Measurements from ENCODE around the gene HOATZ. TPM values are rescaled to one million over a fixed set of nuclear protein-coding genes. Genes with fewer than 3 reads are reported as not detected.

HOATZ gene
- polyA plus RNA-seq, 4 donors = 0.15 to 0.16 TPM; not detected in 2

- no peak for DNase-seq (ENCODE audit: low read depth in 4 of 4, low spot score in 3 of 4)
Observed at GRCh38 chr11:111542606-111543275, 28.2 kb downstream of the HOATZ start.

GRCh38 chr11:111548525-111548924 lies 33.9 kb downstream of the HOATZ start:
- DNase-seq (ENCODE audit: low read depth in 4 of 4, low spot score in 3 of 4) = no peak

- DNase-seq (ENCODE audit: low read depth in 4 of 4, low spot score in 3 of 4) = no peak
Observed at GRCh38 chr11:111549196-111549868, 34.8 kb downstream of the HOATZ start.

GRCh38 chr11:111549869-111550203 lies 35.3 kb downstream of the HOATZ start:
- DNase-seq (ENCODE audit: low read depth in 4 of 4, low spot score in 3 of 4) = no peak

- no peak for DNase-seq (ENCODE audit: low read depth in 4 of 4, low spot score in 3 of 4)
Observed at GRCh38 chr11:111550258-111550657, 35.7 kb downstream of the HOATZ start.

GRCh38 chr11:111554532-111554931 lies 40.0 kb downstream of the HOATZ start:
- DNase-seq (ENCODE audit: low read depth in 4 of 4, low spot score in 3 of 4) = no peak

GRCh38 chr11:111555255-111555654 lies 40.7 kb downstream of the HOATZ start:
- DNase-seq (ENCODE audit: low read depth in 4 of 4, low spot score in 3 of 4) = no peak

- no peak for DNase-seq (ENCODE audit: low read depth in 4 of 4, low spot score in 3 of 4)
Observed at GRCh38 chr11:111557425-111558111, 43.0 kb downstream of the HOATZ start.

- no peak for DNase-seq (ENCODE audit: low read depth in 4 of 4, low spot score in 3 of 4)
Observed at GRCh38 chr11:111559800-111560464, 45.4 kb downstream of the HOATZ start.

GRCh38 chr11:111560800-111561199 lies 46.2 kb downstream of the HOATZ start:
- DNase-seq (ENCODE audit: low read depth in 4 of 4, low spot score in 3 of 4) = no peak

- no peak for DNase-seq (ENCODE audit: low read depth in 4 of 4, low spot score in 3 of 4)
Observed at GRCh38 chr11:111561306-111561705, 46.7 kb downstream of the HOATZ start.

- no peak for DNase-seq (ENCODE audit: low read depth in 4 of 4, low spot score in 3 of 4)
Observed at GRCh38 chr11:111561791-111562325, 47.3 kb downstream of the HOATZ start.

- DNase-seq (ENCODE audit: low read depth in 4 of 4, low spot score in 3 of 4) = no peak
Observed at GRCh38 chr11:111562692-111563389, 48.3 kb downstream of the HOATZ start.

GRCh38 chr11:111565114-111565720 lies 50.6 kb downstream of the HOATZ start:
- peak in 2 of 4 donors; percentile 50 to 53 for DNase-seq (ENCODE audit: low read depth in 4 of 4, low spot score in 3 of 4)

- DNase-seq (ENCODE audit: low read depth in 4 of 4, low spot score in 3 of 4) = no peak
Observed at GRCh38 chr11:111566324-111566723, 51.7 kb downstream of the HOATZ start.

- DNase-seq (ENCODE audit: low read depth in 4 of 4, low spot score in 3 of 4) = no peak
Observed at GRCh38 chr11:111569476-111569875, 54.9 kb downstream of the HOATZ start.

GRCh38 chr11:111570796-111571195 lies 56.2 kb downstream of the HOATZ start:
- no peak for DNase-seq (ENCODE audit: low read depth in 4 of 4, low spot score in 3 of 4)

- DNase-seq (ENCODE audit: low read depth in 4 of 4, low spot score in 3 of 4) = no peak
Observed at GRCh38 chr11:111571829-111572501, 57.4 kb downstream of the HOATZ start.

- no peak for DNase-seq (ENCODE audit: low read depth in 4 of 4, low spot score in 3 of 4)
Observed at GRCh38 chr11:111572581-111572980, 58.0 kb downstream of the HOATZ start.

Data from left renal pelvis (tissue), 4 donors.